Activated naive CD8-positive, alpha-beta T cell (primary cell): ENCODE results near the gene INVS.
A peak's percentile ranks its signal among the peaks of the same experiment; 100 is the strongest.
"Not testable (repeated sequence)": the region's sequence is repeated elsewhere in the genome, so short reads cannot be mapped to it uniquely, and the experiment has no call there.

ENCODE experiments used
- H3K27ac Mint-ChIP-seq: one replicate; pipeline ENCODE4 v1.8.0; 2021; ENCODE audit warnings: mixed read lengths
- H3K27me3 Mint-ChIP-seq: one replicate; pipeline ENCODE4 v1.8.0; 2021; ENCODE audit warnings: mixed read lengths
- H3K36me3 Mint-ChIP-seq: one replicate; pipeline ENCODE4 v1.8.0; 2021; ENCODE audit warnings: mixed read lengths
- H3K4me1 Mint-ChIP-seq: one replicate; pipeline ENCODE4 v1.8.0; 2021; ENCODE audit warnings: low read depth, mixed read lengths
- H3K4me3 Mint-ChIP-seq: one replicate; pipeline ENCODE4 v1.8.0; 2021; ENCODE audit warnings: mild to moderate bottlenecking, mixed read lengths
- H3K9me3 Mint-ChIP-seq: one replicate; pipeline ENCODE4 v1.8.0; 2021; ENCODE audit warnings: low read depth, mixed read lengths

Gene INVS

GRCh38 chr9:100098887-100099721 is at the start of gene INVS, which contains the start of gene ERP44:
INVS (plus strand) TSS chr9:100099243; CDS start chr9:100104522, 5,279 bp downstream.
ERP44 (minus strand) TSS chr9:100099000; CDS start chr9:100098840, 160 bp downstream.
- Mint-ChIP-seq H3K4me1 (peaks cover 38% of the 10 kb centered on the region), H3K27ac (peak within 1 kb of the TSS; percentile 93), H3K36me3 (no peaks in the 10 kb centered on the region), H3K4me3 (peak within 1 kb of the TSS; percentile 98), H3K27me3 (no peaks in the 10 kb centered on the region), H3K9me3 (no peaks in the 10 kb centered on the region)

- Mint-ChIP-seq H3K36me3 (peaks cover 22% of the 10 kb centered on the region), H3K4me3 (no peak overlapping the region), H3K4me1 (peaks cover 21% of the 10 kb centered on the region)
Measured at GRCh38 chr9:100049551-100049950, 49.5 kb upstream of the INVS start.

GRCh38 chr9:100052375-100052774 is 46.7 kb upstream of the INVS start:
- Mint-ChIP-seq H3K4me1 (peaks cover 10% of the 10 kb centered on the region), H3K27me3 (no peaks in the 10 kb centered on the region), H3K36me3 (peaks cover 19% of the 10 kb centered on the region), H3K9me3 (no peaks in the 10 kb centered on the region), H3K27ac (no peak overlapping the region), H3K4me3 (no peak overlapping the region)

More at GRCh38 chr9:100049551-100049950, 49.5 kb upstream of the INVS start:
- Mint-ChIP-seq H3K9me3 (no peaks in the 10 kb centered on the region), H3K27me3 (no peaks in the 10 kb centered on the region), H3K27ac (no peak overlapping the region)

- Mint-ChIP-seq H3K4me3 (no peak overlapping the region), H3K27ac (no peak overlapping the region)
Measured at GRCh38 chr9:100056561-100056960, 42.5 kb upstream of the INVS start.

GRCh38 chr9:100057624-100058023 is 41.4 kb upstream of the INVS start:
- H3K27ac Mint-ChIP-seq = no peak overlapping the region
- no peaks in the 10 kb centered on the region for H3K9me3 Mint-ChIP-seq
- no peak overlapping the region for H3K4me3 Mint-ChIP-seq
- no peaks in the 10 kb centered on the region for H3K27me3 Mint-ChIP-seq
- H3K36me3 Mint-ChIP-seq = peaks cover 7% of the 10 kb centered on the region
- peaks cover 7% of the 10 kb centered on the region for H3K4me1 Mint-ChIP-seq

More at GRCh38 chr9:100056561-100056960, 42.5 kb upstream of the INVS start:
- no peaks in the 10 kb centered on the region for H3K9me3 Mint-ChIP-seq
- H3K4me1 Mint-ChIP-seq = peaks cover 8% of the 10 kb centered on the region
- H3K36me3 Mint-ChIP-seq = peaks cover 11% of the 10 kb centered on the region
- H3K27me3 Mint-ChIP-seq = no peaks in the 10 kb centered on the region

GRCh38 chr9:100058699-100059579 is 40.1 kb upstream of the INVS start:
- Mint-ChIP-seq H3K36me3 (peaks cover 7% of the 10 kb centered on the region), H3K9me3 (no peaks in the 10 kb centered on the region), H3K27me3 (no peaks in the 10 kb centered on the region), H3K4me1 (peaks cover 11% of the 10 kb centered on the region), H3K4me3 (no peak overlapping the region), H3K27ac (no peak overlapping the region)

- H3K9me3 Mint-ChIP-seq, H3K27ac Mint-ChIP-seq, H3K4me3 Mint-ChIP-seq, H3K36me3 Mint-ChIP-seq, H3K27me3 Mint-ChIP-seq: not testable (repeated sequence)
- H3K4me1 Mint-ChIP-seq = peaks cover 28% of the 10 kb centered on the region
Measured at GRCh38 chr9:100062683-100063082, 36.4 kb upstream of the INVS start.

- Mint-ChIP-seq H3K9me3 (no peaks in the 10 kb centered on the region), H3K4me3 (no peak overlapping the region), H3K36me3 (peaks cover 9% of the 10 kb centered on the region), H3K27ac (no peak overlapping the region), H3K27me3 (no peaks in the 10 kb centered on the region), H3K4me1 (peaks cover 28% of the 10 kb centered on the region)
Measured at GRCh38 chr9:100063185-100063584, 35.9 kb upstream of the INVS start.

GRCh38 chr9:100064872-100065581 is 34.0 kb upstream of the INVS start:
- peaks cover 6% of the 10 kb centered on the region for H3K36me3 Mint-ChIP-seq
- no peak overlapping the region for H3K4me3 Mint-ChIP-seq
- H3K27ac Mint-ChIP-seq = no peak overlapping the region
- H3K4me1 Mint-ChIP-seq = peaks cover 23% of the 10 kb centered on the region
- H3K9me3 Mint-ChIP-seq = no peaks in the 10 kb centered on the region
- no peaks in the 10 kb centered on the region for H3K27me3 Mint-ChIP-seq

- H3K4me3 Mint-ChIP-seq = no peak overlapping the region
- peaks cover 6% of the 10 kb centered on the region for H3K36me3 Mint-ChIP-seq
- peak overlapping the region; percentile 41 for H3K27ac Mint-ChIP-seq
- no peaks in the 10 kb centered on the region for H3K9me3 Mint-ChIP-seq
- no peaks in the 10 kb centered on the region for H3K27me3 Mint-ChIP-seq
- peaks cover 27% of the 10 kb centered on the region for H3K4me1 Mint-ChIP-seq
Measured at GRCh38 chr9:100066539-100066938, 32.5 kb upstream of the INVS start.

GRCh38 chr9:100067990-100068389 is 31.1 kb upstream of the INVS start:
- H3K36me3 Mint-ChIP-seq, H3K27me3 Mint-ChIP-seq, H3K27ac Mint-ChIP-seq, H3K9me3 Mint-ChIP-seq, H3K4me3 Mint-ChIP-seq: not testable (repeated sequence)
- H3K4me1 Mint-ChIP-seq = peaks cover 32% of the 10 kb centered on the region

GRCh38 chr9:100069068-100069467 is 30.0 kb upstream of the INVS start:
- peaks cover 30% of the 10 kb centered on the region for H3K4me1 Mint-ChIP-seq

GRCh38 chr9:100070104-100071041 is 28.7 kb upstream of the INVS start:
- Mint-ChIP-seq H3K27me3 (no peaks in the 10 kb centered on the region), H3K4me1 (peaks cover 28% of the 10 kb centered on the region), H3K4me3 (no peak overlapping the region), H3K9me3 (no peaks in the 10 kb centered on the region), H3K36me3 (peaks cover 8% of the 10 kb centered on the region), H3K27ac (no peak overlapping the region)

More at GRCh38 chr9:100069068-100069467, 30.0 kb upstream of the INVS start:
- H3K4me3 Mint-ChIP-seq, H3K36me3 Mint-ChIP-seq, H3K9me3 Mint-ChIP-seq, H3K27ac Mint-ChIP-seq, H3K27me3 Mint-ChIP-seq: not testable (repeated sequence)

GRCh38 chr9:100071271-100071670 is 27.8 kb upstream of the INVS start:
- peaks cover 23% of the 10 kb centered on the region for H3K4me1 Mint-ChIP-seq
- no peaks in the 10 kb centered on the region for H3K27me3 Mint-ChIP-seq
- peaks cover 9% of the 10 kb centered on the region for H3K36me3 Mint-ChIP-seq
- no peak overlapping the region for H3K4me3 Mint-ChIP-seq
- no peaks in the 10 kb centered on the region for H3K9me3 Mint-ChIP-seq
- H3K27ac Mint-ChIP-seq = no peak overlapping the region
